Measurements from ENCODE around the gene PITPNC1.
"Not testable (repeated sequence)": the region's sequence is repeated elsewhere in the genome, so short reads cannot be mapped to it uniquely, and the experiment has no call there.

The PITPNC1 gene

GRCh38 chr17:67479148-67479547, 102.1 kb downstream of the PITPNC1 start:
- H3K4me3 ChIP-seq (ENCODE audit: low read depth, low read length), result no peak overlapping the region
- POLR2A ChIA-PET, result no interaction called here
- TF ChIP-seq CTCF (IDR thresholded peaks at IDR 0.05; ENCODE audit: insufficient read depth, low read length, missing control alignments), result no peak
- CTCF ChIA-PET, result interaction anchor here (7.1 kb wide), 1 partner anchor 102 kb away, joined by 129 read pairs; the partner anchor contains the start of gene PITPNC1
- DNase-seq (ENCODE audit: low read depth, low spot score), result no peak

- CTCF ChIA-PET, result interaction anchor here (0.8 to 2.1 kb wide), 4 partner anchors 20 to 106 kb away, joined by 3 to 7 read pairs (median 4); no protein-coding TSS in a partner anchor
- DNase-seq (ENCODE audit: low read depth, low spot score); H3K4me3 ChIP-seq (ENCODE audit: low read depth, low read length); POLR2A ChIA-PET: not testable (repeated sequence)
Observed at GRCh38 chr17:67480959-67481358, 103.9 kb downstream of the PITPNC1 start.

- CTCF ChIA-PET, result interaction anchor here (0.8 to 2.4 kb wide), 5 partner anchors 11 to 107 kb away, joined by 3 to 13 read pairs (median 5); no protein-coding TSS in a partner anchor
- H3K4me3 ChIP-seq (ENCODE audit: low read depth, low read length), result no peak overlapping the region
- POLR2A ChIA-PET, result no interaction called here
- no peak for DNase-seq (ENCODE audit: low read depth, low spot score)
- no peak for TF ChIP-seq CTCF (IDR thresholded peaks at IDR 0.05; ENCODE audit: insufficient read depth, low read length, missing control alignments)
Observed at GRCh38 chr17:67481808-67482207, 104.7 kb downstream of the PITPNC1 start.

GRCh38 chr17:67482764-67483163, 105.7 kb downstream of the PITPNC1 start:
- TF ChIP-seq CTCF (IDR thresholded peaks at IDR 0.05; ENCODE audit: insufficient read depth, low read length, missing control alignments), result no peak
- POLR2A ChIA-PET, result no interaction called here
- CTCF ChIA-PET, result interaction anchor here (2.1 to 2.5 kb wide), 3 partner anchors 7 to 104 kb away, joined by 5 to 13 read pairs (median 13); no protein-coding TSS in a partner anchor
- no peak overlapping the region for H3K4me3 ChIP-seq (ENCODE audit: low read depth, low read length)
- DNase-seq (ENCODE audit: low read depth, low spot score), result no peak

- no peak for TF ChIP-seq CTCF (IDR thresholded peaks at IDR 0.05; ENCODE audit: insufficient read depth, low read length, missing control alignments)
- DNase-seq (ENCODE audit: low read depth, low spot score), result no peak
- H3K4me3 ChIP-seq (ENCODE audit: low read depth, low read length), result no peak overlapping the region
- ChIA-PET POLR2A (no interaction called here), CTCF (interaction anchor here (1.3 to 2.5 kb wide), 3 partner anchors 9 to 106 kb away, joined by 3 to 13 read pairs (median 13); no protein-coding TSS in a partner anchor)
Observed at GRCh38 chr17:67484261-67484660, 107.2 kb downstream of the PITPNC1 start.

GRCh38 chr17:67485666-67486065, 108.6 kb downstream of the PITPNC1 start:
- no peak for DNase-seq (ENCODE audit: low read depth, low spot score)
- H3K4me3 ChIP-seq (ENCODE audit: low read depth, low read length), result no peak overlapping the region
- POLR2A ChIA-PET, result no interaction called here
- TF ChIP-seq CTCF (IDR thresholded peaks at IDR 0.05; ENCODE audit: insufficient read depth, low read length, missing control alignments), result no peak
- CTCF ChIA-PET, result interaction anchor here (1.6 kb wide), 1 partner anchor 10 kb away, joined by 6 read pairs; no protein-coding TSS in a partner anchor

- DNase-seq (ENCODE audit: low read depth, low spot score), result no peak
- ChIA-PET POLR2A (no interaction called here), CTCF (interaction anchor here (0.8 to 1.6 kb wide), 2 partner anchors 12 to 114 kb away, joined by 3 to 6 read pairs; no protein-coding TSS in a partner anchor)
- H3K4me3 ChIP-seq (ENCODE audit: low read depth, low read length), result no peak overlapping the region
- no peak for TF ChIP-seq CTCF (IDR thresholded peaks at IDR 0.05; ENCODE audit: insufficient read depth, low read length, missing control alignments)
Observed at GRCh38 chr17:67487506-67487905, 110.4 kb downstream of the PITPNC1 start.
